Measurements from ENCODE around the gene GIPC1. TPM values are rescaled to one million over a fixed set of nuclear protein-coding genes. Genes with fewer than 3 reads are reported as not detected.

Gene GIPC1
- total RNA-seq, 4 donors from 2014 or later: 135 to 217 (median 164) TPM

GRCh38 chr19:14440049-14440448 is 55.9 kb downstream of the GIPC1 start:
- no peak for TF ChIP-seq CTCF (IDR thresholded peaks at IDR 0.05)
- TF ChIP-seq POLR2A (IDR thresholded peaks at IDR 0.05): no peak
- intact Hi-C loops (cut with DNase I; ENCODE audit: low total_unique reads): no loop called here
- WGBS, 2 donors: 54 to 55% methylated on average over 9 of the region's 9 CpGs
- peak; percentile 54 to 93 for DNase-seq (ENCODE audit: low spot score in 2 of 2)
- H3K4me3 ChIP-seq (ENCODE audit: low read depth, poor library complexity, severe bottlenecking): no peak overlapping the region

GRCh38 chr19:14439014-14439413 is 56.9 kb downstream of the GIPC1 start:
- H3K4me3 ChIP-seq (ENCODE audit: low read depth, poor library complexity, severe bottlenecking): no peak overlapping the region
- WGBS, 2 donors: 70 to 76% methylated on average over 9 of the region's 9 CpGs
- intact Hi-C loops (cut with DNase I; ENCODE audit: low total_unique reads): no loop called here
- DNase-seq (ENCODE audit: low spot score in 2 of 2): no peak
- TF ChIP-seq CTCF (IDR thresholded peaks at IDR 0.05): no peak
- TF ChIP-seq POLR2A (IDR thresholded peaks at IDR 0.05): no peak

- no peak overlapping the region for H3K4me3 ChIP-seq (ENCODE audit: low read depth, poor library complexity, severe bottlenecking)
- TF ChIP-seq CTCF (IDR thresholded peaks at IDR 0.05): no peak
- no peak for TF ChIP-seq POLR2A (IDR thresholded peaks at IDR 0.05)
- DNase-seq (ENCODE audit: low spot score in 2 of 2): no peak
- intact Hi-C loops (cut with DNase I; ENCODE audit: low total_unique reads): no loop called here
- 89 to 94% methylated on average over 7 of the region's 7 CpGs for WGBS, 2 donors
Measured at GRCh38 chr19:14437578-14438140, 58.3 kb downstream of the GIPC1 start.

- intact Hi-C loops (cut with DNase I; ENCODE audit: low total_unique reads): no loop called here
- 69 to 79% methylated on average over 16 to 17 of the region's 17 CpGs for WGBS, 2 donors
- no peak for TF ChIP-seq CTCF (IDR thresholded peaks at IDR 0.05)
- TF ChIP-seq POLR2A (IDR thresholded peaks at IDR 0.05): no peak
- no peak overlapping the region for H3K4me3 ChIP-seq (ENCODE audit: low read depth, poor library complexity, severe bottlenecking)
- DNase-seq (ENCODE audit: low spot score in 2 of 2): no peak
Measured at GRCh38 chr19:14435320-14436050, 60.4 kb downstream of the GIPC1 start.

- WGBS, 2 donors: 40 to 61% methylated on average over 19 to 23 of the region's 23 CpGs
- H3K4me3 ChIP-seq (ENCODE audit: low read depth, poor library complexity, severe bottlenecking): no peak overlapping the region
- intact Hi-C loops (cut with DNase I; ENCODE audit: low total_unique reads): no loop called here
- peak; percentile 37 to 91 for DNase-seq (ENCODE audit: low spot score in 2 of 2)
- TF ChIP-seq CTCF (IDR thresholded peaks at IDR 0.05): no peak
- TF ChIP-seq POLR2A (IDR thresholded peaks at IDR 0.05): no peak
Measured at GRCh38 chr19:14434543-14435319, 61.2 kb downstream of the GIPC1 start.

All from lower leg skin (tissue), 4 donors.